Medulla oblongata (tissue), 1 donor: ENCODE measurements around the gene MYRIP.
"Not testable (repeated sequence)": the region's sequence is repeated elsewhere in the genome, so short reads cannot be mapped to it uniquely, and the experiment has no call there.

Experiments used
- DNase-seq: peaks from one replicate; pipeline ENCODE4 v3.0.0-alpha.2; 2015; ENCODE audit errors: extremely low spot score

The MYRIP gene

DNA sequence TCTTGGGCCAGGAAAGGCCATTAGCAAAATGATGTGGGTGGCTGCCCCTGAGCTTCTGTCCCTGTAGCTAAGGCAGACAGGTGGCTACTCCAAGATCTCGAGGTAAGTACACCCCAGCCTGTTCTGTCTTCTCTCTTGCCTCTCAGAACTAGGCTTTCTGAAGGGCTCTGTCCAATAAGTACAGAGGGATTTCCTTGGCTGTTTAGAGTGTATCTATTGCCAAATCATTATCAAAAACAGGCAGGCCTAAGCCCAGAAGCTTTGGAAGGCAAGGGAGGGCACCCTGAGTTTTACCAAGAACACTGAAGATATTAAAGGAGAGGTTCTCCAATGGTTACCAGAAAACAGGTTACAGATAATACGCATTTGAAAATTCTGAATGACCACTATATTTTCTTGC is 156.6 kb downstream of the MYRIP start:
- DNase-seq, result no peak

DNA sequence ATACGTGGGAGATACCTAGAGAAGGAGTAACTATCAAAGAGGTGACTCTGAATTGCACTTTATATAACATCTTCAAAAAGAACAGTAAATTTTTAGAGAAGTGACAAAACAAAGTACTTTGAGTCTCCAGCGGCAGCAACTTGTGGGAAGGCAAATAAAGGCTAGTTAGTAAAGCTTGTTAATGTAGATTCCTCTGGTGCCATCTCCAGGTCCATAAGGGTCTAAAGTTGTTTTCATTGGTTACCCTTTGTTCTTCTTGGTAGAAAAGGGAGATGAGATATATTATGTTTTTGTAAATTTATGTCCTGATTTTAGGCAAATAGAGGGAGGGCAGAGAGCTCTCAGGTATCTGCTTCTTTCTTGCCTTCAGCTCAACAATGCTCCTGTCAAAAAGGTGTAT is 161.6 kb downstream of the MYRIP start:
- no peak for DNase-seq

DNA sequence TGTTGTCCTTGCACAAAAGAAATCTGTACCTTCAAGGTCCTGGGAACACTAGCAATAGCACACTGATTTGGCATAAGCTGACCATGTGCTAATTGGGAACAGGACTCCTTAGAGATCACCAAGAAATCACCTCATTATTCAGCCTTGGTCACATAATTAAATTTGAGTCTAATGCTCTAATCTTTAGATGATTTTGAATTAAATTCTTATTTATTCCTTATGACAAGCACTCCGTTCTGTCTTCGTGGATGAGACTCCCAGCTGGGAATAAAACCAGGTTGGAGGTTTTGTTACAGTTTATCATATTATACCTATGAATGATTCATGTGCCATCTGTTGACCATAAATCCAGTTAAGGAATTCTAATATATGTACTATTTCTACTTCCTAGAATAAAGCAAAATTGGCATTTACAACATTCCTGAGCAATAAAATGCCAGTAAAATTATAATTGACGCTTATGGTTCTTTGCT is 162.2 kb downstream of the MYRIP start:
- no peak for DNase-seq

DNA sequence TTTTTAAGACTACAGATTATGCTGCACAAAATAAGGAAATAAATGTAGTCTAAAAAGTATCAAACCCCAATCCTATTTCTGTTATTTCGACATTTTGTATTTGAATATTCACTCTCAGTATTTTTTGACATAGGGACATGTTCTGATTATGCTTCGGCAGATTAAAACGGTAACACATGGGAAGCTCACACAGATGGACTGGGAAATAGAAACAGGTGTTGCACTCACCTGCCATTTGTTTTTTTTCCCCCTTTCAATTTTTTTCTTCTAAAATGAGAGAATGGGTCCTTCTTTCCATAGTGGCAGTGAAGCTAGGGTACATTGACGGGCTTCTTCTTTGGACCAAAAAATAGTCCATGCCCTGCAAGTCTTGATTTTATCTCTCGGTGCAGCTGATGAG is 163.1 kb downstream of the MYRIP start:
- DNase-seq, result no peak

DNA sequence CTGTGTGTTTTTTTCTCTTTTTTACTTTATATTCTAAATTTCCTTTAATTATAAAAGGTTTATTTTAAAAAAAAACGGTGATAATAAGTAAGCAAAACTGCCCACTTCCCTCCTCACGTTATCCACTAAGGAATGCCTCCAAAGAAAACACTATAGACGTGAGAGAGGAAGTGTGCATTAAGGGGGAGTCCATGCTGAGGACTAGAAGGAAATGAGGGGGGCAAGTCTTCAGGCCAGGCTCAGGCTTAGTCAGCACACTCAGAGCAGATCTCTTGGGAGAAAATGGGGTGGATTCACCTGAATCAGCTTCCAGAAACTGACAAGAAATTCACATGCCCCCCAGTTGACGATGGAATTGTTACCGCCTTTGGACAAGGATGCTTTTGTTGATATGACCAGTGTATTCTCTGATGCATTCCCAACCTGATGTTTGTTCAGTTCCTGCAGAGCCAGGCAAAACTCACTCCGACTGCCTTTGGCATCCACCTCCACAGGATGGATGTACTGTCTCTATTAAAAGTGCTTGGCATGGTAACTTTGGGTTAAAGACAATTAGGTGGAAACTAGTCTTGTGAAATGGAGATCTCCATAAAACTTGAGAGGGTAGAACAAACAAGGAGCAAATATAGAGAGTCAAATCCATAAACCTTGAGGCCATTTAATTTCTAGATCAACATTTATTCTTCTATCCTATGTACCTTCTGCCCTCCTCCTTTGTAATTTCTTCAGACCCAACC is 167.8 kb downstream of the MYRIP start:
- no peak for DNase-seq

DNA sequence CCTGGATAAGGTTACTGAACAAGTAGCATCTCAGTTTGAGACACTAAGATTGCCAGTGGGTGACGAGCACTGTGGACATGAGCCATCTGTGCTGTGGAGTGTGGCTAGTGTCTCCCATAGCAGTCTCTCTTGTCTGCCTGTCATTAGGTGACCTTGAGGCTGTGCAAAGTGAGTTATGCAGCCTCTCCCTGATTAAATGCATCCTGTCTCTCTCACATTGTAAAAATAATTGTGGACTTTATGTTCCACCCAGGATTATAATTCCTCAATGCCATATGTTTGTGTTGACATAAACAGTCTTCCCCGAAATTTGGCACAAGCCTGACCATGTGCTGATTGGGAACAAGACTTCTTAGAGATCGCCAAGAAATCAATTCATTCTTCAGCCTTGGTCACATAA is 168.9 kb downstream of the MYRIP start:
- DNase-seq, result no peak

DNA sequence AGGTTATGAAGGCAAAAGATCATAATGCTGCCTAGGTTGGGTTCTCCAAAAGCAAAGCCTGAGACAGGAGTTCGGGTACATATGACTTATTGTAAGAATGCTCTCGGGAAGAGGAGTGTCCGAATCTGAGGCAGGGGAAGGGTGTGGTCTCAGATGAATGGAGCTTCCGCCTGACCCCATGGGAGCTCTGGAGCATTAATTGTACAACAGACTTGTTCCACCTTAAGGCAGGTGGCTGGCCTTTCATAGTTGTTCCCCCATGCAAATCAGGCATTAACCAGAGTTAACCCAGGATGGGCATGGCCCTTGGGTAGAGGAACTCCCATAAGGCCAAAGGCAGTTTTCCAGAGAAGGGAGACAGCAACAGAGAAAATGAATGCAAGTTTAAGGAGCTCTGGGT is 170.6 kb downstream of the MYRIP start:
- DNase-seq, result no peak

DNA sequence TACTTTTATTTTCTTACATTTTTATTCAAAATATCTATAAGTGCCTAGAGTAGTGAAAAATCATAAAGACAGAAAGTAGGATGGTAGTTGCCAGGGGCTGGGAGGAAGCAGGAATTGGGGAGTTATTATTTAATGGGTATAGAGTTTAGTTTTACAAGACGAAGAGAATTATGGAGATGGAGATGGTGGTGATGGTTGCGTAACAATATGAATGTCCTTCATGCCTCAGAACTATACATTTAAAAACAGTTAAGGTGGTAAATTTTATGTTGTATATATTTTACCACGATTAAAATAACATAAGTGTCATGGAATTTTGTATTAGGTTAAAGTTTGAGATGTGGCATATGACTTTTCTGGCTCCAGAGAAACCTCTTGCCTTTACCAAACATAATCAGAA is 171.4 kb downstream of the MYRIP start:
- no peak for DNase-seq

DNA sequence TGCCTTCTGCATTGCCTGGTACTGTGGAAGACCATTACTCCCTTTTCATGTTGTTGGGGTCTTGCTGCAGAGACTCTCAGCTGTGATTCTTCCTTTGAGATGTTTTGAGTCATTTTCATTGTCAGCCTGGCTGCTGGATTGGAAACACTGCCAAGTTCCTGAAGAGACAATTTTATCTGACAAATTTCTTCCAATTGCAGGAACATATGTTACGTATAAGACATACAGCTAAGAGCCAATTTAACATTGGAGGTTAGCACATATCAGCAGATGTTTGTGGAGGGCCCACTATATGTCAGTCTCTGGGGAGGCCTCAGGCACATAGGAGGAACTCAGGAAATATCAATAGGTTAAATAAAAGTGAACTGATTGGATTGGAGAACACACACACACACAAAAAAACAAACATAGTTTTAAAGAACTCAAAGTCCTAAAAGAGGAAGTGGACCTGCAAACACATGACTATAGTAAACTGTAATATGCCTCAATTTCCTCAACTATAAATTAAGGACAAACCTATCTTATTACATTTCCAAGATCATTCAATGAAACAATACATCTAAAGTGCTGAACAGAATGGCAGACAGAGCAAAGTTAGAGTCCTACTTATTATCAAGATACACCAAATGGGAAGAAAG is 172.3 kb downstream of the MYRIP start:
- DNase-seq, result no peak

DNA sequence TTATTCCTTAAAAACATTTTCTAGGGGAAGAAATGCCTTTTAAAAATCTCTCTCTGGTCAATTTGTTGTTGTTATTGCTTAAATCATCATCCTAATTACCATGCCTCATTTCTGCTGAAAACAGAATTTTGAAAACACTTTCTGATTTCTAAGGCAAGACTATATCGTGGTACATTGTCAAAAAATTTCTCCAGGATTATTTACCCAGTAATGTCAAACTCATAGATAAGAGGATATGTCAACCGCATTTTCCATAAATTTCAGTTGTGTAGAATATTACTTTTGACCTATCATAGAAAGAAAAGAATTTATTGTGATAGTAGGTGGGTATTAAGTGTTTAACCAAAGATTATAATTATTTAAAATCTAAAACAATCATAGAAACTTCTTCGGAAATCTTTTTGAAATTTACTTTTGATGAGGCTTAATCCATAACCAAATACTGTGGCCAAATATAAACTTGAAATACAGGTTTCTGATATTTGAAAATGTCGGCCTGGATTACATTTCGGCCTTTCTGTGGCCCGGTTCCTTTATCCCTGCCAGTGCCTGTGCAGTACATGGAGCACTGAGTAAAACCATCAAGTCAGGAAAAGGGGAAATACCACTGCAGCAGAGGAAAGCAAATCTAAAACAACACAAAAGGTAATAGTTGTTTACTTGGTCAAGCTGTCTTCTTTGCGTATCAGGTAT is 173.4 kb downstream of the MYRIP start:
- DNase-seq, result no peak

DNA sequence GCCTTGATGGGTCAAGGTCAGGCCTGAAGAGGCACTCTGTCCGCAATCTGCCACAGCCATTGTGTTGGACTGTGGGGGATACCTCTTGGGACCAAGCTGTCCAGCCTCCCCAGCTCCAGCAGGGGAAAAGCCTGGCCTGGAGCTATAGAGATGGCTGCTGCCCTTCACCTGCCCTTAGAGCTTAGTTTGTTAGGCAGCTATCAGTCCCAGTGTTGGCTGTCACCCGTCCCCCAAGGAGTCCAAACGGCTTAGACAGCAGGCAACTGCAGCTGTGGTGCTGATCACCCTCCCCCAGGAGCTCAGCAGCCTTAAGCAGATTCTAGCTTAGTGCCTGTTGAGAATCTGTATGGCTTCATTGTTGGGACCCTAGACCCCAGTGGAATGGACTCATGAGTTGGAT is 180.3 kb downstream of the MYRIP start:
- DNase-seq, result no peak

DNA sequence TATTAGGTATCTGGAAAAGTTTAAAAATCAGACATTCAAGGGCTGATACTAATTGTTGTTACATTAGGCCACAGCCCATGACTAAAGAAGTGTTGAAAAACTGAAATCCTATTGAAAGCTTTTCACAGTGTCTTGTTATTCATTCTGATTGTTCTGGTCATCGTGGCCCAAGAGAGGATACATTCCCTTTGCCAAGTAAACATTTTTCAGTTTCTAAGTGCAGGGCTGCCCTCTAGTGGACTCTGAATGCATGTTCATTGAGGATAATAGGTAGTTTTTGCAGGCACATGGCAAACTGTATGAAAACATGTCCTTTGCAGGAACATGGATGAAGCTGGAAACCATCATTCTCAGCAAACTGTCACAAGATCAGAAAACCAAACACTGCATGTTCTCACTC is 181.1 kb downstream of the MYRIP start:
- DNase-seq, result no peak

DNA sequence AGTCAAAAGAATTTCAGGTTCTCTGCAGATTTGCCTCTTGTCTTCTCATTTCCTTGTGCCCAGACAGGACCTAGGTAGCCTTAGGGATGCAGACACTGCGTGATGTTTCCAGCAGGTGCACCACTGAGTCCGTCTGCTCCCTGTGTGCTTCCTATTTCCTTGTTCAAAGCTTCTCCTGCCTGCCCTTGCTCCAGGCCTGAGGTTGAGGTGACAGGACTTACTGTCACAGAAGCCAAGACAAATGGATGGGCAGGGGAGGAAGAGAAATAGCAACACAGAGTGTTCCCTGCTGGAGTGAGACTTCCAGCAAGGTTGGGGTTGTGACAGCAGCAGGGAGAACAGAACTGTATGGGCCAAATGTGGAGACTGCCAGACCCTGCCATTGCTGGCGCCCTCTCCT is 199.4 kb downstream of the MYRIP start:
- no peak for DNase-seq

DNA sequence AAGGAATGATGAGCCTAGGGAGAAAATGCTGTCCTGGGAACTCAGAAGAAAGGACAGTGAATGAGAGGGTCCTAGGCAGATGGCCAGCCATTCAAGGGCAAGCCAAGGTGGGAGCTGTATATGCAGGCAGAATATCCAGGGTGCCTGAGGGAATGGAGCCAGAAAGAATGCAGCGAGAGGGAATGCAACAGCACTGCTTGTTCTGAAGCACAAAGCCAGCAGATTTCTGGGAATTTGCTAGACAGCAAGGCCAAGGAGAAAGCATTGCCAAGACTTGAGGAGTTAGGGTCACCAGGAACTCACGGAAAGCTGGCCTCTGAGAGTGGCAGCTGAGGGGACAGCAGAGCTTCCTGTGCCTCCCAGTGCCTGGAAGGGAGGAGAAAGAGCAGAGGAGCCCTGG is 200.6 kb downstream of the MYRIP start:
- DNase-seq, result peak; percentile 41

DNA sequence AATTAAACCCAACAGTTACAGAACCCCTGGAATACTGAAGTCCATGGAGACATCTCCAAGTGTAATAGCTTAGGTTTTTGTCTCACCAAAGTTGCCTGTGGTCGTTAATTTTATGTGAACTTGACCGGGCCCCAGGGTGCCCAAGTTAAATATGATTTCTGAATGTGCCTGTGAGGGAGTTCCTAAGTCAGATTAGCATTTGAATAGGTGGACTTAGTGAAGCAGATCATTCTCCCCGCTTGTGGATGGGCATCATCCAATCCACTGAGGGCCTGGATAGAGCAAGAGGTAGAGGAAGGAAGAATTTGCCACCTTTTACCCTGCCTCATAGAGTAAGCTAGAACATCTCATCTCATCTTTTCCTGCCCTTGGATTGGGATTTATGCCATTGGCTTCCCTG is 203.0 kb downstream of the MYRIP start:
- no peak for DNase-seq

DNA sequence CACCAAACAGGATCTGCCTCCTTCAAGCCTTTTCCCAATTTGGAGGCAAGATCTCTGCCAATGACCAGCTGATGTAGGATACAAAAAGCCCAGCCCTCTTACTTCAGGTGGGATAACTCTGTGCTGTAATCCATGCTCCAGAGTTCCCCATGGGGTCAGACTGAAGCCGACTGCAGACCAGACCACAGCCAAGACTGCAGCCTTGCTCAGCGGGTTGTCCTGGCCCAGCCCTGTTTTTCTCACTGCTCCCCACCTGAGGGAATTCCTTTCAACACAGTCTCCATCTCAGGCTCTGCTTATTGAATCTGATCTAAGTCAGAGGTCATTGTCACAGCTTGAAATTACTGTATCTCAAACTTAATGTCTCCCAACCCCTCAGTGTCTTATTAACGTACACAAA is 207.0 kb downstream of the MYRIP start:
- no peak for DNase-seq

DNA sequence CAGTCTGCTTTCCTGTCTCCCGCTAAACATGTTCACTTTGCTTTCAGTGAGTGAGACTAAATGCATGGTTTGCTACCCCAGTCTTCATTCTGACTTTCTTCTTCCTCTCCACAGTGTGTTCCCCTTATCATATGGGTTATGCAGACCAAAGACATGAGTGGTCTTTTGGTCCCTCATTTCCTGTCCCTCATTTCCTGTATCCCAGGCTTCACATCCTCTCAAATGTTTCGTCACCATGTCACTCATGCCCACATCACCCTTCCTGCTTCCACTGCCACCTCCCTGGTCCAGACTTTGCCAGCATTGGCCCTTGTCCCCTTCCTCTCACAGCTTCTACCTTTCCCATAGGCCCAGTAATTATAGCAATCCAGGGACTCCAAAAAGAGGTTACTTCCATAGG is 209.0 kb downstream of the MYRIP start:
- no peak for DNase-seq

DNA sequence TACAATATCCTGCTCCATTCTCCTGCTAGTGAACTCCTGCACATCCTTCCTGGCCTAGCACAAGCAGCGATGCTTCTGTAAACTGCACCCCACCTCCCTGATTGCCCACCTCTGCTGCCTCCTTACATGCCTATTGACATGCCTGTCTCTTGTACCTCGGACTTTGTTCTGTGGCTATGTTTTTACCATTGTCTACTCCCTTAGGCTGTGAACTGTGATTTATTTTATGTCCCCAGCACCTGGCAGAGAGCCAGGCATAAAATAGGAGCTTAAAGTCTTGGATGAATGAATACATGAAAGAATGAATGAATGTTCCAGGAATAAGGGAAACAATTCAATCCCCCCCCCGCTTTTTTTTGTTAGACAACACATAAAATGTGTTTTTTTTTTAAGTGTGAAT is 210.0 kb downstream of the MYRIP start:
- no peak for DNase-seq

DNA sequence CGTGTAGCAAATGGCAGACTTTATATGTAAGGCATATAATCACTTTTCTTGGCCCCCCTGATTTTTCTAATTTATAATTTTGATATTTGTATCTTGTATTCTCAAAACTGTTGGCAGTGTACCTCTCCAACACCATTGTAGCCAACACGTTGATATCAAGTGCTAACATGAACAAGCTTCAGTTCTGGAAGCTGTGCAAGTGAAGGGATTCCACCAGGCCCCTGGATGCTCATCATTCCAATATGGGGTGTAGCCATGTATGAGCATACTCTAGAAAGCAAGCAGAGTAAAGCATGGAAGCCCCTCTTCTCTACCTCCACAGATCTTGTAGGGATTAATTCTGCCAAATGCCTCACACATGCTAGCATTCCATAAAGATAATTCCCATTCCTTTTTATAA is 211.3 kb downstream of the MYRIP start:
- DNase-seq, result no peak

DNA sequence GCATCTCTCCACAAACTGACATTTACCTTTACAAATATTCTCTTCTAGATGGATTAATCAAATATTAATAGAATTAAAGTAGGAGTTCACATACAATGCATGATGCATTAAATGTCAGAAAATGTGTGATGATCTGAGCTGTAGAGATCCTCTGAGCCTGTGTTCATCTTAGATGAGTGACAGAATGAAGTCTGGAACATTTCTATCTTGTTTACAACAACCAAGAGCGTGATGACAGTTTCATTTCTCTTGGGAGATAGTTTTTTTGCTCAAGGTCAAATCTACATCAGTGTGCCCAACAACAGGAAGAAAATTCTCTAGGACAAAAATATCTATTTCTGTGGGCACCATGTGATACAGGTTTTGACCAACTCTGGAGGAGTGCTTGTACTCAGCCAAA is 211.9 kb downstream of the MYRIP start:
- DNase-seq, result no peak

DNA sequence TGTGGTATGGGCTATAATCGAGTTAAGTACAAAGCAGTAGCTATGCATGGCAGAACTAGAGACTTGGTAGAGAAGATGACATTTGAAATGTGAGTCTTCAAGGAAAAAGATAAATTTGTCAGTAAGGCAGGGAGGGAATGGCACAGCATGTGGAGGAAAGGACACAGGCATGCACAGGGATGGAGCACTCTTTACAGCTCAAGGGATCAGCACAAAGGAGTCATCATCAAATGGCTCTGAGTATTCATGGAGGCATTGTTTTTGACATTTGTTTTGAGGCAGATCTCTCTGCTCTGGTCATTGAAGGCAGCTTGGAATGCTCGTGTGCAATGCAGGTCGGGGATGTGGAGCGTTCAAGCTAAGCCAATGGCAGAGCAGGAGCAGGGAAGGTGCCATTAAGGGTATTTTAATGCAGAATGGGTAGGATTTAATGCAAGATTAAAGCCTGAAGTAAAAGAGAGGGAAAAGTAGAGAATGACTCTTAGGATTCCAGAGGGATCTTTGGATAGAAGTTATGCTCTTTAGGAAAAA is 213.0 kb downstream of the MYRIP start:
- no peak for DNase-seq

DNA sequence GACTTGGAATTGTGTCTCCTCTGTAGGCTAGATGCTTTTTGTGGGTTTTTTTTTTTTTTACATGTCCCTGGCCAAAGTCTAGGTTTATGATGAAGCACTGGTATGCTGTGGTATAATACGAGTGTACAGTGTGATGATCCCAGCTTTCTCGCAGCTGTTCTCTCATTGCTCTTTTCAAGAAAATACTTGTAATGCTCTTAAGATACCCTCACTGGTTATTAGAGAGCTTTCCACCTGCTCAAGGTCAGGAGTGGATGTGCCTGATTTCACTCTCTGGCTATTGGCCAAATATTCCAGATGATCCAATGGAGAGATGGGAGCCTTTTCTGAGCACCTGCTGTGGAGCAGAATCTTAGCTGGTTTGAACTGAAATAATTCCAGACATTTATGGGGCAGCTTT is 215.1 kb downstream of the MYRIP start:
- no peak for DNase-seq

DNA sequence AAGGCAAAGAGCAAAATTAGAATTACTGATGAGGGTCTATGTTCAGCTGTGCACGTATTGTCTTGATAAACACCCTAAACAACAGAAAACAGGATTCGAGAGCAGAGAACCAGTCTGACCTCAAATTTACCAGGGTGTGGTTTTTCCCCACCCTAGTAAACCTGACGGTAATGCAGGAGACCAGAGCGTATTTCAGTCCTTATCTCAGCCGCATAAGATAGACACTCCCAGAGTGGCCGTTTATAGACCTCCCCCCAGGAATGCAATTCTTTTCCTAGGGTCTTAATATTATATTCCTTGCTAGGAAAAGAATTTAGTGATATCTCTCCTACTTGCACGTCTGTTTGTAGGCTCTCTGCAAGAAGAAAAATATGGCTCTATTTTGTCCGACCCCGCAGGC is 216.5 kb downstream of the MYRIP start:
- not testable (repeated sequence) for DNase-seq
